NOMO-1 treated with dmso at 0.1 percent for 144 hours (cell line): ENCODE data around the gene NFE2.

Experiments
- DNase-seq: peaks from one replicate; lab custom pipeline; 2025; ENCODE audit not compliant: unreplicated experiment; lab: John Stamatoyannopoulos, UW

Gene NFE2

DNA sequence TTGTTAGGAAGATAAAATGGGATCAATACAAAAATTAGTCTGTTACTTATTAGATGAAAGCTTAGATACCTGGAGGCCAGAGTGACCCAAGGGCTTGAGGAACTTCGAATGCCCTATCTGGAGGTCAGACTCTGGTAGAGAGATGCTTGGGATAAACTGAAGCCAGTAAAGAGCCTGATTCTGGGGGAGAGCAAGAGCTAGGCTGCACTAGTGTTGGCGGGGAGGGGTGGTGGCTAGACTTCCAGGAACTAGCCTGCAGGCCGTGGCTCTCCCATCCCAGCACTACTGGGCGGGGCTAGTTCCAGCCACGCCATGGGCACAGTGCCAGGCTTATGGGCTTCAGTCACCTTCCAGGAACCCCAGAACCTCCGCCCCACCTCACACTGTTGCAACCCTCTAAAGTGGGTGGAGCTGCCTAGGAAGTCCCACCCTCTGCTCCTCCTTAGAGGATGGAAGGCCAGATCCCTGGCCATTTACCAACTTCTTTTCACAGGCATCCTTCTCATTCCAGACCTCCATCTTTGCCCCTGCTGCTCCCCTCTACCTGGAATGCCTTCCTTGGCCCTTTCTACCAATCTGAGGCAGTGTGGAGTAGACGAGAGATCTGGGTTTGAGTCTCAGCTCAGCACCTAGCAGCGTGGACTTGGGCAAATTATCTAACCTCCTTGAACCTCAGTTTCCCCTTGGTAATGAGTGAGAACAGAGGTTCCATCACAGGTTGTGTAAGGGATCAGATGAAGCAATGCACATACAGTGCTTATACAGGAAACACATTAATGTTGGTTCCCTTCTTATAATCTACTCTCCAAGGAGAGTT lies 6.3 kb upstream of the NFE2 start:
- peak; percentile 94 for DNase-seq

DNA sequence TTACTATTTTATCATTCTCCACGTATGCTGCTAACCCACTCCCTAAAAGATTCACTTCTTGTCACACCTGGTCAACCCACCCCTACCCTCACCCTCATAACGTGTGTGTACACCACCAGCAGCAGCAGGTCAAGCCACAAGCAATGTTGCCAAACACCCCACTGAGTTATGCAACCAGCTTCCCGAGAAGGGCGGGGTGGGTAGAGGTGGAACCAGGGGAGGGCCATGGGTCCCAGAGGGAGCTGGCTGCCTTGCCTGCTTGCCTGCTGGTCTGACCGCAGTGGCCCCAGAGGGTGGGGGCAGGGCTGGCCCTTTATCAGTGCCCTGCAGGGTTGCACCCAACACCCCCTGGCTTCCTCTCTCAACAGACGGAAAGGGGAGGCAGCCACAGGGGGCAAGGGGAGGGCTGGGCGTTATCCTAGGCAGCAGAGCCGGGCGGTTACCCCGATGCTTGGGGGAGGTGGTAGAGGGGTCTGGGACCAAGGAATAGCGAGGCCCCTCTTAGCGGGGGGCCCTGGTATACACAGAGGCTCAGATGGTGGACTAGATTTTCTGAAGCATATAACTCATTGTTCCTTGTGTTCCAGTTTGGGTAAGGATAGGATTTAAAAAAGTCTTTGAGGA lies 3.5 kb upstream of the NFE2 start:
- DNase-seq = peak; percentile 91

DNA sequence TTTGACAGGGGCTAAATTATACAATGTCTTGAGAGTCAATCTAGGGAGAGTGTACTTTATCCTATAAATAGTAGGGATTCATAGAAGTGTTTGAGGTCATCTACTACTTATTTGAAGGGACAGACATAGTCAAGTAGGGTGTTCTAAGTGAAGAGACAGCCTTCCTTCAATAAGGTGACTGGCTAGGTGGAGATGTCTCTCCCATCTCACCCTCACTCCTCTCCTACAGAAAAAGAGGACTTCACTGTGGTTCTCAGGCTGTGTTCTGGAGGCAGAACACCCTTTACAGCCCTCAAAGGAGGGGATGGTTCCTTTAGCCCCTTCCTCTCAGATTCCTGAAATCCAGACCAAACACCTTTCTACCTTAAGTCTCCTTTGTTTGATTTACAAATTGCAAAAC lies 2.8 kb upstream of the NFE2 start:
- no peak for DNase-seq

GRCh38 chr12:54301428-54302048 lies 723 bp upstream of the NFE2 start:
- DNase-seq = no peak

DNA sequence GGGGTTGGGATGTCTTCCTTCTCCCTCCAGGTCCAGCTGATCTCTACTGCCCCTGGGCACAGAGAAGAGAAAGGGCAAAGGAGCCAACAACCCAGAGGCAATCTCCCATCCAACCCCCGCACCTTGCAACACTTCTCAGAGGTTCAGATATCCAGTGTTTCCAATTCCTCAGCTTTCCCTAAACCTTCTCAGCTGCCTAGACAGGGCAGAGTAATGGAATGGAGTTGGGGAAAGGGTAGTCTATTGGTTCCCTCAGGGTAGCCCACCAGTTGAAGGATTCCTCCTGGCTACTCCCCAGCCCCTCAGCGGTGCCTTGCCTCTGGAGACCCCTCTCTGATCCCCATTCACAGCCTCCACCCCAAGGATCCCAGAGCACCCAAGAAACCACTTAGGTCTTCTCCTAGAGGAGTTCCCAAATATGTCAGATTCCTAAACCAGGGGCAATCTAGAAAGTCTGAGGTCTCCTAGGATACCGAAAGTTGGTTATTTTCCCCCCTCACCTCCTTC lies 537 bp downstream of the NFE2 start:
- no peak for DNase-seq

DNA sequence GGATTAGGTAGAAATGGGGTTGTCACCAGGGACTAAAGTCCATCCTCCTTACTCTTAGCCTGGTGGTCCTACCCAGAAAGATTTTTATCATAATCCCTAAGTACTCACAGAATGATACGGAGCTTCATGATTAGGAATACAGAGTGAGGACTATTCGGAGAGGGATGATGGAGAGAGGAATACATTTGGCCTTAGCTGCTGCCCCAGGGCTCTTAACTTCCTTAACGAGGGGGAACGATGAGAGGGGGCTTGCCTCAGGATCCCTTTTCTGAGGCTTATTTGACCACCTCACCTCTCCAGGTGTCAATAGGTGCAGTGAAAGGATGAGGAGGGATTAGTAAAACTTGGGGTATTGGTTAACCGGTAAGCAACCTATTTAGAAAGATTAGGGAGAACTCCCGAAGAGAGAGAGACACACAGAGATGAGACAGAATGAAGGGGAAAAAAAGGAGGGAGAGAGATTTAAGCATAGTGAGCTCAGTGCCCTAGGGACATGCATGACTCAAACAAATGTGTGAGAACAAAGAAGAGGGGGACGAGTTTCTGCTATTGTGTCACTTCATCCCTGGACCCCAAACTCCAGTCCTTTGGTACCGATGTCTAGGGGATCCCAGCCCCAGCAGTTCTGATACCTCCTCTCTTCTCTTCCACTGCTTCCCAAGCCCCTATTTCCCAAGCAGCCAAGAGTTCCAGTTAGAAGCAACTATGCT lies 1.1 kb downstream of the NFE2 start:
- no peak for DNase-seq

- no peak for DNase-seq
These were observed 1.9 kb downstream of the NFE2 start for GRCh38 chr12:54298904-54299303.

DNA sequence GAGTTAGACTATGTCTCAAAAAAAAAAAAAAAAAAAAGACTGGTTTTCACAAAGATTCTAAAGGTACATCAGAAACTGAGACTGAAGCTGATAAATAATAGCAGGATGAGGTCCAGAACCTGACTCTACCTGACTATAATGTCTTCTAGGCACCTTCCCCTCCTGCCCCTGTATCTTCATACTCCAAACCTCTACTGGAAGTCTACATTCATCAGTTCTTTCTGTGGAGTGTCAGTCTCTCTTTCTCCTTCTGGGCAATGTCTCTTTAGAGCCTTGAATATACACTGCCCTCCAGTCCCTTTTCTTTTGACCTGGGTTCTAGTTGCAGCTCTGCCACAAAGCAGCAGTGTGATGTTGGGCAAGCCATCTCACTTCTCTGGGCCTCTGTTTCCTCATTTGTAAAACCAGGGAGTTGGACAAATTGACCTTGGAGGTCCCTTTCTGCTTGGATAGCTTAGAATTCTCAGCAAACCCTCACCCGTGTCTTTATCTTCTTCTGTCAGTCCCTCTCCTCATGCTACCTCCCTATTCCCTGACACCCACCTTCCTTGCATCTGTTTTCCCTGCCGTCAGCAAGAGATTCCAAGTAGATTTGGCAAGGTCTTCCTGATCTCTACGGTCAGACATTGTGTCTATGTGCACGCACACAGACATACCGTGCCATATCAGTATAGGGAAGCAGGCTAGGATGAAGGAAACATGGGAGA lies 4.3 kb downstream of the NFE2 start:
- DNase-seq = no peak

- no peak for DNase-seq
These were observed 5.8 kb downstream of the NFE2 start for GRCh38 chr12:54294953-54295566.

- peak; percentile 33 for DNase-seq
These were observed 6.5 kb downstream of the NFE2 start for GRCh38 chr12:54294152-54294952.

GRCh38 chr12:54292931-54293241 lies 7.9 kb downstream of the NFE2 start:
- DNase-seq = no peak

DNA sequence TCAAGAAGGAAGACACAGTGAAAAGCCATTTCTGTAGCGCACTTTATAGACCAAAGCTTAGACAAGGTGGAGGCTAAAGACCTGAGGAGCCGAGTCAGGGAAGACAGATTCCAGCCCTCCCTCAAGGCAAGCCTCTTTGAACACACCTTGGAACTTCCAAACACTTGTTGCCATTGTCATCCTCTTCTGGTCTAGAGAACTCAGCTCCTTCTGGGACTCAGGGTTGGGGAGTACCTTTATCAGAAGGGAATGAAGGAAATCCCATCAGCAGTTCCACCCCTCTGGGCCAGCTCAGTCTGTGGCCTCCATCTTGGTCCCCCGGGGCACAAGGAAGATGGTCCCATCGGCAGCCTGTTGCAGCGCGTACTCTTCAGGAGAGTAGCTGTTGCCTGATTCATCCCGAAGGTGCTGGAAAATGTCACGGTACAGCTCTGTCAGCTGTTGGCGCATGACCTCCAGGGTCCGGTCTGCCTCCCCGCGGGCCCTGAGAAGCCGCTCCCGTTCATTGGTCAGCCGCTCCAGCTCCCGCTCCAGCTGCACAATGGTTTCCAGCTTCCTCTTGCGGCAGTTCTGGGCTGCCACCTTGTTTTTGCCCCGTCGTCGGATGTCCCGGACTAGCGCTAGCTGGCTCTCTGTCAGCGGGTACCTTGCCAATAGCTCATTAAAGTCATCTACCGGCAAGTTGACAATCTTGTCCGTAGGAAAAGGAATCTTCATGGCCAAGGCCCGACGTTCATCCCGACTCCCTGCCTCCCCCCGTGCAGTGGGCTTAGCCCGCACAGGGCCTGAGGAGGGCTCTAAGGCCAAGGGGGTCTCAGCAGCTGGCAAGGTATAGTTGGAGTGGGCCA lies 8.5 kb downstream of the NFE2 start:
- DNase-seq = no peak

DNA sequence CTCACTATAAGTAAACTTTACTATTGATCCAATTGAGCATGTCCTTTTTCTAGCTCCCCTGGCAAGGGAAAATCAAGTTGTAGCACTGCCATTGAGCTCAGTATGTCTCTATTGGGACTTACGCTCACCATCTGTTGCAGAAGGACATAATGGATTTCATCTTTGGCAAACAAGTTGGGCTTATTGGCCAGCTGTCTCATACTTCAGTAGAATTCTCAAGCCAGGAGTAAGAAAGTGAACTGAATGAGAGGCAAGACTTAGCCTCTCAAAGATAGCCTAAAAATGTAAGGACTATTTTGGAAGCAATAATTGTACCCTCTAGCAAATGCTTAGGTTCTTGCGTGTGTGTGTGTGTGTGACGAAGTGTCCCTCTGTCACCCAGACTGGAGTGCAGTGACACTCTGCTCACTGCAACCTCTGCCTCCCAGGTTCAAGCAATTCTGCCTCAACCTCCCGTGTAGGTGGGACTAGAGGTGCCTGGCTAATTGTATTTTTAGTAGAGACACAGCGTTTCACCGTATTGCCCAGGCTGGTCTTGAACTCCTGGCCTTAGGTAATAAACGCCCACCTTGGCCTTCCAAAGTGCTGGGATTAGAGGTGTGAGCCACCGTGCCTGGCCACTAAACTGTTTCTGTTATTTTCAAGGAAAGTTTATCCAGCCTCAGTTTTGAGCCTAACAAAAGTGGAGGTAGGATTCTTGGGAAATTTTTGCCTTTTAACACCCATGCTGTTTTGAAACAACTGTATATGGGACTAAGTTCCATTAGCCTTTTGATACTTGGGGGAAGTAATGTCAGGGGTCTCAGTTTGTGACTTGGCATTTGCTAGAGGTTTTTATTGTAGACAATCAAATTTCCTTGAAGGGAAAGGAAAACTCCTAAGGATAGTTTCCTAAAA lies 13.3 kb downstream of the NFE2 start:
- DNase-seq = no peak

DNA sequence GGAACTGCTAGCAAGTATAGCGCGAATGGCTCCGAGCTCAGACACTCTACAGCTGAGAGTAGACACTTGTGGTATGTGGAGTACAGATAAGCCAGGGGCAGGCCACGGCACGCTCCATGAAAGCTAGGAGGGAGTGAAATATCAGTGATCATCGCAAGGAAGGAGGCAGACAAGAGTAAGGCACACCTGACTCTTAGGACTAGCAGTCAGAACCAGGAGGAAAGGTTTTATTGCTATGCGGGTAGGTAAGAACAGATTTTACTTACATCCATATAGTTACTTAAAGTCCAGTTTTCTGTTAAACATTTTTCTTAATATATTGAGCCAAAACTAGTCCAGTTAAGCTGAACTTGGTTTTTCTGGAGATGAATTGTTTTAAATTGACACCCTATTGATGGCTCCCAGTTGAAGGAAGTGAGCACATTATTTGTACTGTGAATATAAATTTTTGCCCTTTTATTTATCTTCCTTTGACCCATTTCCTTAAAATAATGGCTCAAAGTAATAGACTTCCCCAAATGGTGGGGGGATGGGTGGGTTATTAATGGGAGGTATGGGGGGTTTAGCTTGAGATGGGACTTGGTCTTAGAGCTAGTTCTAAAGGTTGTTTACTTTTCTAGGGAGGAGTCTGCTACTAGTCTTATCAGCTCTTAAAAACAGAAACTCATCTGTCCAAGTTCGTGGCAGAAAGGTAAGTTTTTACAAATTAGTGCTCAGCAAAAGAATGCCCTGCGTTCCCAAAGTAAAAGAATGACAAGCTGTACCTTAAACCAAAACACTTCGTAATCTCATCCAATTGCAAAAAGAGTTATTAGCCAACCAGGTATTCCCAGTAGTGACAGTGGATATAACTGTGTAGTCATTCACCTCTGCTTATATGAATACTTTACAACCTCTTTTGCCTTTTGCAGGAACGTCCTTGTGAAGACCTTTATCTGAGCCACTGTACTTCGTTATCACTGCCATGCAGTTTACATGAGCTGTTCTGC lies 14.5 kb downstream of the NFE2 start:
- no peak for DNase-seq

GRCh38 chr12:54285150-54286041 lies 15.4 kb downstream of the NFE2 start:
- no peak for DNase-seq
